A172 (cell line): Measurements from ENCODE around the gene ATP9B. TPM values are rescaled to one million over a fixed set of nuclear protein-coding genes. Genes with fewer than 3 reads are reported as not detected.
A peak's percentile ranks its signal among the peaks of the same experiment; 100 is the strongest.

Experiments
- DNase-seq: peaks from one replicate; pipeline ENCODE4 v3.0.0-alpha.2; 2015; ENCODE audit warnings: low spot score
- total RNA-seq: library from RNA; depleted of rRNA; stranded (reverse); fragments of >200 nt; shearing (Covaris generic); gene quantifications from 2 replicates; pipeline ENCODE4 v1.2.3, GENCODE V29; 2014

Gene ATP9B
- total RNA-seq, 1 experiment from 2014 or later = 8.0 TPM

DNA sequence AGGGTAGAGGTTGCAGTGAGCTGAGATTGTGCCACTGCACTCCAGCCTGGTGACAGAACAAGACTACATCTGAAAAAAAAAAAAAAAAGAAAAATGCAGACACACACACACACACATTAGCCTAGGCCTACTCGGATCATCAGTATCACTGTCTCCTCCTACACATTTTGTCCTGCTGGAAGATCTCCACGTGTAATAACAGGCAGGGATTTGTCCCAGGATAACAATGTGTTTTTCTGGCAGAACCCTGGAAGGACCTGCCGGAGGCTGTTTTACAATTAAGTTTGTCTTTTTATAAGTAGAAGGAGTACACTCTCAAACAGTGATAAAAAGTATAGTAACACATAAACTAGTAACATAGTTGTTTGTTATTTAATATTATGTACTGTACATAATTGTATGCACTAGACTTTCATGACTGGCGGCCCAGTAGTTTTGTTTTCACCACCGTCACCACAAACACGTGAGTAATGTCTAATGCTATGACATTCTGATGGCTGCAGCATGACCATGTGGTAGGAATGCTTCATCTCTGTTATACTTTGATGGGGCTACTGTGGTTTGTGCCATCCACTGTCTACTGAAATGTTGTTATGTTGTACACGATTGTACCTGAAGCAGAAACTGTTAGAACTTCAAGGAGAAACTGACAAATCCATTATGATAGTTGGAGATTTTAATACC lies 130.6 kb downstream of the ATP9B start:
- DNase-seq = no peak

DNA sequence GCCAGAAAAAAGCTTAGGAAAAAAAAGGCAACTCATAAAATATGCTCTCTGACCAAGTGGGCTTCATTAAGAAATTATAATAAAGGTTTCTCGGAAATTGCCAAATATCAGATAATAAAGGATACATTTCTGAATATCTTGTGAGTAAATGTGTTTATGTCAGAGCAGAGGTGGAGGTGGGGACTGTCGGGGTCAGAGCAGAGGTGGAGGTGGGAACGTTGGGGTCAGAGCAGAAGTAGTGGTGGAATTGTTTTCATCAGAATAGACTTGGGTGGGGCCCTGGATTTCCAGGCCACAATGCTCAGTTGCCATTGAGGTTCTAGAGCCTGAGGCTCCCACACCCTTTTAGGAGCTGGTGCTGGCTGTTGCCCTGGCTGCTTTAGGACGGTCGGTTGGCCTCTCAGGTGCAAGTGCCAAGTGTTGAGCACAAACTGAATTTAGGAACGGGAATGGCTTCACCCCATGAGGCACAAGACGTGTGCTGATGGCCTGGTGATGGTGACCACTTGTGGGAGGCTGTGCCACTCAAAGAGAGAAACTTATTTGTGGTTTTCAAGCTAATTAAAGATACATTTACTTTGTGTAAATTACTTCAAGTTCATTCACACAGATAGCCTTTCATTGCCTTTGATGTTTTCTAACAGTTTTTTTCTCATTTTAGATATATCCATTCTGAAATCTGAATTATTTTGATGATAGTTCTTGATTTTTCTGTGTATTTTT lies 131.5 kb downstream of the ATP9B start:
- peak; percentile 41 for DNase-seq

DNA sequence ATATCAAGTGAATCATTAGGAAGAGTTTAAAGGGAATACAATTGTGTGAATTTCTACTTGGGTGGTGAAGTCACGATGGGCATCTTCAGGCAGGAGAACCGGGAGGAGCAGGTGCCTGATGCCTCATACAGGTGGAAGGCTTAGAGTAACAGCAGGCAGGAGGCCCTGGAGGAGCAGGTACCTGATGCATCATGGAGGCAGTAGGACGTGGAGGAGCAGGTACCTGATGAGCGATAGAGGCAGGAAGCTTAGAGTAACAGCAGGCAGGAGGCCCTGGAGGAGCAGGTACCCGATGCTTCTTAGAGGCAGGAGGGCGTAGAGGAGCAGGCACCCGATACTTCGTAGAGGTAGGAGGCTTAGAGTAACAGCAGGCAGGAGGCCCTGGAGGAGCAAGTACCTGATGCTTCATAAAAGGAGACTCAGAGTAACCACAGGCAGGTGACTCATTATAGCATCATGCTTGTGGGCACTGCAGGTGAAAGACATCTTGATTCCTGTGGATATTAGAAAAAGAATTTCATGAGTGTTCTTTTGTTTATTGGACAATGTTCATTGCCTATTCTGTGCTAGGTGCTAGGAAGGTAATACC lies 133.9 kb downstream of the ATP9B start:
- DNase-seq = peak; percentile 46

DNA sequence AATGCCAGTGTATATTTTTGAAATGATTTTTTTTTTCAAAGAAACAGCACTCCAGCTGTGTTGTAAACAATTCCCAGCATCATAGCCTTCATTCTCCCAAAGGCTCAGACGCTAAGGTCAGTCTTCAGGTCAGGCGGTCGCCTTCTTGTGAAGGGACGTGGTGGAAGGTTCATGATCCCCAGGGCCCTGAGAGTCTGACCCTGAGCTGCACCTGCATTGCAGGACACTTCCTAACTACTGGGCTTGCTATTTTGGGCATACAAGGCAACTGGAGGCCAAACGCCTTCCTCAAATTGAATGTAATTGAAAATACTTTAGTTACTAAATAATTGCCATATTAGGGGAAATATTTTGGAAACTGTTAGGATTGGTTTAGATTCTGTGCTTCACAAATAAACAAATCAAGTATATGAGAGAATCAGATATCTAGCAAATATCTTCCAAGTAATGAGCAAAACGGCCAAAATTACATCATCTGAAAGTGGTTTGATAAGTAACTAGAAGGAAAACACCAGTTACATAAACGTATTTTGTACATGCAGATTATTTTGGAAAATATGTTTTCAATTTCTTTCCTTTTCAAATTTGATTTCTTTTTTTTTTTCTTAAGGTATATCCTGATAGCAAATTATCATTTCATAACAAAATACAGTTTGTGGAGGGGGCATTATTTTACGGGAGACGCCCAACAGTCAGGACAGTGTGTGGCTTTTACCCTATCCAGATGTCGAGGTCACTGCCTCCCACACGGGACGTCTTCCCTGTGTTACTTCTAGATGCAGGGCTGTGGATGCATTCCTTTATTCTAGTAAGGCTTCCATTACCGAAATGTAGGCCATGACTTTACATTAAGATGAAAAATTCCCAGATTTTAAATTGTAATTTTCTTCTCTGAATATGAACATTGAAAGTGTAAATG lies 136.0 kb downstream of the ATP9B start:
- DNase-seq = no peak

DNA sequence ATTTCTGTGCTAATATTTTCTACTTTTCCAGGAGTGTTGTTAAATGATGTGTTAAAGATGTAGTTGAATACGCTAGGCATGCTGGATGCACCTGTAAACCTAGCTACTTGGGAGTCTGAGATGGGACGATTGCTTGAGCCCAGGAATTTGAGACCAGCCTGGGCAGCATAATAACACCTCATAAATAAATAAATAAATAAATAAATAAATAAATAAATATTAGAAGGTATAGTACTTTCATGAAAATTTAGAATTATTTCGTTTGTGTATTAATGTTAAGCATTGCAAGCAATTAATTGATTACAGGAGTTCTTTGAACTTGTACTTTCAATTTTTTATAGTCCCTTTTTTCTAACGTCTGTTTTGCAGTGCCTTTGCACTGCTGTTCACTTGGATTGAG lies 137.2 kb downstream of the ATP9B start:
- no peak for DNase-seq

DNA sequence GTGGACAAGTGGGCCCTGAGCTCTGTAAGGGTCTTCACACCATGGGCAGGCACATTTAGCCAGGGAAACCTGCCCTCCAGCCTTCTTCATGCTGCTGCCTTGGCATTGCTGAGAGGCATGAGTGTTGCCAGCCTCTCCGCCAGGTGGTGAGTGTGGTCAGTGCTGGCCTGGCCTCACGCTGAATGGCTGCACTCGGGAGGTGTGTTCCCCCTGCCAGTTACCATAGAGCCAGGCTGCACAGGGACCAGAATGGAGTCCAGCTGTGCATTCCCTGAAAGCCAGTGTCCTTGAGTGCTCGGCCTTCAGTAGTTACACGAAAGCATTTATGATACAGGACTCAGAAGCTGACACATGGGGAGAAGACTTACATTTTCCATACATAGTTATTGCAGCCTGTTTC lies 139.7 kb downstream of the ATP9B start:
- DNase-seq = no peak

DNA sequence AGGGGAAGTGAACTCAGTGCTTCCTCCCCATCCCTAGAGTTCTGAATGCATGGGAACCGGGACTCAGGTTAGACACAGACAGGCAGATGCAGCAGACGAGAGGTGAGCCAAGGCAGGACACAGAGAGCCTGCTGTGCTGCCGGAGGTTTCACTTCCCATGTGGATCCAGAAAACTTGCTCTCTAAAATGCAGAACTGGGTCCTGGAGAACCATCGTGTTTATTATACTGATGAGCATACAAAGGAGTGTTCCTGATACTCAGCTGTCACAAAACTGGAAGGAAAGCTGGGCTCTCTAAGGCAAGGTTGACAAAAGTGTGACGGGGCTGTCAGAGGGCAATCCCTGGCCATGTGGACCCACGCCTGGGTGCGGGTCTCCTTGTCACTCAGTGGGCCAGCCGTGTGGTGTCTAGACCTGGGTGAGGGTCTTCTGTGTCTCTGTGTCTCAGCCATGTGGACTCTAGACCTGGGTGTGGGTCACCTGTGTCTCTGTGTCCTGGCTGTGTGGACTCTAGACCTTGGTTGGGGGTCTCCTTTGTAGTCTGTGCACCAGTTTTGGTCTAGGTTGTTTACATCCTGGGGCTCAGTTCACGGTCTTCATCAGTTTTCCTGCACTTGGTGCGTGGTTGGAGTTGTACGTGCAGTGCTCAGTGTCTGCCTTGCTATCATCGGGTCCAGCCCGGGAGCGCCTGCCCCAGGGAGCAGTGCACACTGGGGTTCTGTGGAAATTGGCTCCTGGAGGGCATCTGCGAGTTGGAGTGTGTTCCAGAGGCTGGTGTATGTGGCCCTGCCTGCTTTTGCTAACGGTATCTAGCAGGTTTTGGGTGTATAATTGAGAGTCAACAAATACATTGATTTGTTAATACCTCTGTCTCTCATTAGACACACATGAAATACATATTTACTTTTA lies 141.1 kb downstream of the ATP9B start:
- DNase-seq = no peak

DNA sequence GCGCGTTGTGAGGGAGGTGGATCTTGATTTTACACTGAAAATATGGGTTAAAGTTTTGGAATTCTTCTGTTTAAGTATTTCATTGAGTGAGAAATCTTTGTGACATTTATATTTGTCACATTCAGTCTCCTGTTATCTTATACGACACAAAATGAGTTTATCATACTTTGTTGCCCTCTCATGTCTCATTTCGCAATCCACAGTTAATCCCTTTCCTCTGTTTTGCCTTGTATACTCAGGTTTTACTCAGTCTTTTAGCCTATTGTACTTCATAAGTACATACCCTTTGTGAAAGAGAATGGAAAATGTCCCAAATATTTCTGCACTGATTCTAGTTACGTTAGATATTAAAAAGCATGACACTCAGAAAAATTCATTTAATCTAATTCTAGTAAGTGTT lies 142.7 kb downstream of the ATP9B start:
- DNase-seq = no peak

DNA sequence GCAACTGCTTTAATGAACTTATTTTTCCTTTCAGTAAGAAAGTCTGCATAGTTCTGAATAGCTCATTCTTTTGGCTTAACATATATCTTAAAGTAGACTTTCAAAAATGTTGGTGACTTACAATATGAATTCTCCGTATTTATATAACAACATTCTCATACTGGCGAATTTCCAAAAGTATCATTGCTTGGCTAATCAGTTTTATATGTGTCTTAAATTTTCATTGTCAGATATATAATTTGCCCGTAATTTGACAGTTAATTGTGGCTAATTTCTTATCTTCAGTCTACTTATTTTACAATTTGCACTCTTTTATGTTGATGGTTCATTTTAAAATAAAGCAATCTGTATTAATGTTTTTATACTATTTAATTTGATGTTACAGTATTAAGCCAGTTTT lies 144.9 kb downstream of the ATP9B start:
- DNase-seq = no peak

DNA sequence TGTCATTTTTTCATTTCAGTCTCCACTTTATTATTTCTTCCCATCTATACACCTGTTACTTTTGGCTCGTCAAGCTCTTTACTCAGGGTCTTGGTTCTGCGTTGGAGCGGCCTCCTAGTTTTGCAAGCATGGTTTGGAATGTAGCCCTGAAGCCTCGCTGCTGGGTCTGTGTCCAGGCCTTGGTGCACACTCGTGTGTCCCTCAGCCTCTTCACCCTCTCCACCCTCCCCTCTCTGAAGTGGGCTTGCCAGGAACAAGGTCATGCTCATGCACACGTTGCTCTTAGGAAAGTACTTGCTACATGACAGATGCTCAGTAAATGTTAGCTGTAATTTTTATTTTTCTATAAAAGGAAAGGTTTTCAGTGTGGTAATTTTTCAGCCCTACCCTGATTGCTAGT lies 147.0 kb downstream of the ATP9B start:
- DNase-seq = no peak

DNA sequence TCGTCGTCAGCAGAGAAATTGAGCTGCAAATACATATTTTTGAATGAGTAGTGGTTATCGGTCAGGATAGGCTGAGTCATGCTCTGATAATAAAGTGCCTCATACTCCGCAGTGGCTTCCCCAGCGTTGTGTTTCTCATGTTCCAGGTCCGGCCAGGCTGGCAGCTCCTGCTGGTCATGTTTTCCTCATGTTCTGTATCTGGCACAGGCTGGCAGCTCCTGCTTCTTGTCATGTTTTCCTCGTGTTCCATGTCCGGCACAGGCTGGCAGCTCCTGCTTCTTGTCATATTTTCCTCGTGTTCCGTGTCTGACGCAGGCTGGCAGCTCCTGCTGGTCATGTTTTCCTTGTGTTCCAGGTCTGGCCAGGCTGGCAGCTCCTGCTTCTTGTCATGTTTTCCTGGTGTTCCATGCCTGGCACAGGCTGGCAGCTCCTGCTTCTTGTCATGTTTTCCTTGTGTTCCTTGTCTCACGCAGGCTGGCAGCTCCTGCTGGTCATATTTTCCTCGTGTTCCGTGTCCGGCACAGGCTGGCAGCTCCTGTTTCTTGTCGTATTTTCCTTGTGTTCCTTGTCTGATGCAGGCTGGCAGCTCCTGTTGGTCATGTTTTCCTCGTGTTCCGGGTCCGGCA lies 148.9 kb downstream of the ATP9B start:
- no peak for DNase-seq

DNA sequence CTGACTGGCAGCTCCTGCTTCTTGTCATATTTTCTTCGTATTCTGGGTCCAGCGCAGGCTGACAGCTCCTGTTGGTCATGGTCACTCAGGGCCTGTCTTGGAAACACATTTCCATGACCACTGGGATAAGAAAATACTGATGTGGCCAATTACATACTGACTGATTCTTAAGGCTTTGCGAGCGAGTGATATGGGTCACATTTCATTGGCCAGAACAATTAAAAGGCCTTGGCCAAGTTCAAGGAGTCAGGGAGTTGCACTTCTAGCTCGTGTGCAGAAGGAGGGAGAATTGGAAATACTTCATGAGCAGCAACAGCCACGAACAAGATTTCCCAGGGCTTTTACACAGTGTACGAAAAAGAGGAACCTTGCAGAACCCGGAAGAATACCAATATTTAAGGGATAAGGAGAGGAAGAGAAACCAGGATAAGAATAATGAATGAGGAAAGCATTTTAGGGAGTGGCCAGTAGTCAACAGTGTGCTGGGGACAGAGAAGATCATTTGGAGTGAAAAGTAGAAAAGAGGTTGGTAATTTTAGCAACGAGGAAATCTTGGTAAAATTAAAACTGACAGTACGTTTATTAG lies 149.5 kb downstream of the ATP9B start:
- DNase-seq = no peak

DNA sequence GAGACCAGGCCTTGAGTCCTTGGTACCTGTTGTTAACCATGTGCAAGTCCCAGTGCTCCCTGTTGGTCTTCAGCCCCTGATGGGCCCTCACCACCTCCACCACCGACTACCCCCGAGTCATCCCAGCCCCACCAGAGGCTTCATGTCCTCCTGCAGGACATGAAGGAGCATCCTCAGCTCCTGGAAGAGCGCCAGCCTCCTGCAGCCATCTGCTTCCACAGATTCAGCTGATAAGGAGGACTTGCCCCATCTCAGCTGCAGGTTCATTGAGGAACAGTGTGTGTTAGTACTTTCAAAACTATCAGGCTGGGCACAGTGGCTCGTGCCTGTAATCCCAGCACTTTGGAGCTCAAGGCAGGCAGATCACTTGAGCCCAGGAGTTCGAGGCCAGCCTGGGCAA lies 151.9 kb downstream of the ATP9B start:
- DNase-seq = no peak

DNA sequence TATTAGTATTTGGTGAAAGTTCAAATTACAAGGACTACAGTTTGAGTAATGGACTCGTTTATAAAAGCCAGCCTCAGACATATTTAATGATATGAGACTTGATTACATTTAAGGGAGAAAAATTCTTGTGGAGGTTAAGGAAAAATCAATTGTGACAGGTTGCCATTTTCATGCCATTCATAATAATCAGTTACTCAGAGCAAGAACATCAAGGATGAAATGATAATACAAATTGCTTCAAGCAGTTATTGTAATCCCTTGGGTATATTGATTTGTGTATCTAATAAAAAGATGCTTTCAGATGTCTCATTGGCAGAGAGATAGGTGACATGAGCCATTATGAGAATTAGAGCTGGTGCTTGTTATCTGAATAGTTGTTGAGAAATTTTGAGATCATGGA lies 153.6 kb downstream of the ATP9B start:
- DNase-seq = no peak

DNA sequence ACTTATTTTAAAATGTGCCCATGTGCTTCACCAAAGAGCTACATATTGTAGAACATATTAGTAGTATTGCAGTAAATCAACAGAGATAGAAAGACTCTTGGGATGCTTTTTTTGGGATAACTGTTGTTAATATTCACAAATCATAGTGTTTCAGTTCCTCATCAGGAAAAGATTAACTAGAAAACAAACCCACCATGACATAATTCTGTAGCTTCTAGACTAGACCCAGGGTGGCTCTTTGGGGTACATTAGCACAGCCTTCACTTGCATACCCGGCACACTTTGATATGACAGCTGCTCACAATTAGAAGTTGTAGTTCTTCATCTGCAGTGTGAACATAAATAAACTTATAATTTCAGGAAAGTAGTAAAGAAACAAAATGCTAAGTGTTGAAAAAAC lies 154.2 kb downstream of the ATP9B start:
- no peak for DNase-seq

DNA sequence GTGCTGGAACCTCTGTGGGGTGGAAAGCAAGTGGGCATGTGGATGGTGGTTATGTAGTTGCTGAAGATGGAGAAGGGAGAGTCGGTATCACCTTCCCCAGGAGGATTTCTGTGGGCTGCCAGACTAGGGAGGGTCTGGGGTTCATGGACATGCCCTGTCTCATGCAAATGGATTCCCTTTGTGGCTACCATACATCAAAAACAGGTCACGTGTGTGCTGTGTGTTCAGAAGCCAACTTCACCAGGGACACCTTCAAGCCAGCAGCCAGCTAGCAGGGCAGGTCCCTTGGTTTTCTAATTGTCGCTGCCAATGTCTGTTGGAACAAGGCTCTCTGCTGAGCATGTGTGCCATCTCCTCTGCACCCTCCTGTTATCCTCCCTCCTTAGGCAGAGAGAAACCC lies 155.2 kb downstream of the ATP9B start:
- DNase-seq = no peak

DNA sequence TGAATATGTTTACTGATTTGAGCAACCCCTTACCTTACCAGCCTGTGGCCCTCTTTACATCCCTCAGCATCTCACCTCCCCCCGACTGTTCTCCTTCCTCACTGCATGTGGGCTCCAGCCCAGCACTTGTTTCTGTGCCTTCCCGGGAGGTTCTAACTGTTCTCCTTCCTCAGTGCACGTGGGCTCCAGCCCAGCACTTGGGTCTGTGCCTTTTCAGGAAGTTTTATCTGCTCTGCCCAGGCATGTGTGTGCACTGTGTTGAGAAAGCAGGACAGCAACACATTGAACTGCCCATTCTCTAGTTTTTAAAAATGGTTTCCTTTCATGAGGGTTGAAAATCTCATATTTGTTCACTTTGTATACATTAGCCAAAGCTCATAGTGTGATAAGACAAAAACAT lies 158.4 kb downstream of the ATP9B start:
- DNase-seq = no peak

DNA sequence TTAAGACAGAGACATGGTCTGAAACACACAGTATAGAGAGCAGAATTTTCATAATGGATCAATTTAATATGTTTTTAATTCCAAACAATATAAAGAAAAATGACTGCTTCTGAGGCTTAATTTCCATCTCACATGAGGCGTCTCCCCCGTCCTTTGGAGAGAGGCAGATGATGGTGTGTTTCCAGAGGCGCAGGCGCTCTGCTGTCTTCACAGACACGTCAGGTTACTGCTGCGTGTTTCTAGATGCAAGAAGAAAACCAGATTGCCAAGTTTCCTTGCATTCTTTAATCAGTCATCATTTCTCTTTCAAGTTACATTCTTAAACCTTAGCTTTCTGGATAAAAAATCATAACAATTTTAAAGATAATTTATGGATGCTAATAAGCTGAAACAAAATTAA lies 160.2 kb downstream of the ATP9B start:
- no peak for DNase-seq

DNA sequence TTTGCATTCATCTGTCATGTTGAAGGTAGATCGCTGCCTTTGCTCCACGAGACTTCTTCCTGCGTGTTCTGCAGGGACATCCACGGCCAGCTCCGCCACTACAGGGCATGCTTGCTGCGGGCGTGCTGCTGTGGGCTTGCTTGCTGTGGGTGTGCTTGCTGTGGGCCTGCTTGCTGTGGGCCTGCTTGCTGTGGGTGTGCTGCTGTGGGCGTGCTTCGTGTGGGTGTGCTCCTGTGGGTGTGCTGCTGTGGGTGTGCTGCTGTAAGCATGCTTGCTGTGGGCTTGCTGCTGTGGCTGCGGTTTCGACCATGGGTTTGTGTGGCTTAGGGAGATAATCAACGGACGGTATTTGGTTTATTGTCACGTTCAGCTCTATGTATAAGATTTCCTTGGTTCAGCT lies 165.2 kb downstream of the ATP9B start:
- DNase-seq = no peak

DNA sequence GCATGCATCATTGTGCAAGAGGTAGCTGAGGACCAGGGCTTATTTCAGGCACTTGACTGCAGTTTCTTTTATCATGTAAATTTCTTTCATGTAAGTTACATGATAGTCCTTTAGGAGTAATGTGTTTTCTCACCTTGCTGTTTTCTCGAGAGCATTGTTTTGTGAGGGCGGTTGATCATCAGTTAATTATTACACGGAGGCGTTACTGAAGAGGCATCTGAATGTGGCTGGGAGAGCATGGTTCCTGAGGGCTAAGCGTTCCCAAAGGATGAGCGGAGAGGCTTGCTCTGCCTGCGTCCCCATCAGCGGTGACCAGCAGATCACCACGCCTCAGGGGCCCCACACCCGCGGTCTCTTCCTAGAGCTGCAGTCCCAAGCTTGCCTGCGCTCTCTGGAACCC lies 170.4 kb downstream of the ATP9B start:
- DNase-seq = no peak
